Small intestine (tissue), 7 donors: ENCODE results near the gene KCNH8. TPM values are rescaled to one million over a fixed set of nuclear protein-coding genes. Genes with fewer than 3 reads are reported as not detected.

ENCODE experiments used
- DNase-seq, 2 donors: peaks; one replicate each; pipeline versions ENCODE4 v3.0.0 to v3.0.0-alpha.2; 2013
- FAIRE-seq: peaks from 2 replicates; lab custom pipeline; 2012; peaks lifted over from hg19 to GRCh38; lab: Jason Lieb, UNC
- H3K27ac ChIP-seq, 3 donors: one replicate each; pipeline ENCODE4 v1.5.1; 2013; ENCODE audit warnings: low read length in 2 of 3, mild to moderate bottlenecking in 2 of 3, control low read depth in 1 of 3, inconsistent platforms in 1 of 3, low read depth in 1 of 3, moderate library complexity in 1 of 3
- H3K27me3 ChIP-seq, 3 donors: one replicate each; pipeline ENCODE4 v1.6.1; 2013; ENCODE audit warnings: low read length in 3 of 3, inconsistent platforms in 1 of 3; ENCODE audit not compliant: control insufficient read depth in 3 of 3, insufficient read depth in 3 of 3
- H3K36me3 ChIP-seq, 3 donors: one replicate each; pipeline ENCODE4 v1.6.1; 2013; ENCODE audit warnings: low read length in 3 of 3, inconsistent platforms in 1 of 3, low read depth in 1 of 3, mild to moderate bottlenecking in 1 of 3, moderate library complexity in 1 of 3; ENCODE audit not compliant: control insufficient read depth in 3 of 3, insufficient read depth in 2 of 3
- H3K4me1 ChIP-seq, 3 donors: one replicate each; pipeline ENCODE4 v1.6.1; 2013; ENCODE audit warnings: low read length in 2 of 3, inconsistent platforms in 1 of 3, low read depth in 1 of 3, mild to moderate bottlenecking in 1 of 3, moderate library complexity in 1 of 3; ENCODE audit not compliant: control insufficient read depth in 3 of 3, insufficient read depth in 2 of 3
- H3K4me3 ChIP-seq, 3 donors: one replicate each; pipeline ENCODE4 v1.5.1; 2013; ENCODE audit warnings: low read length in 3 of 3, control low read depth in 1 of 3, inconsistent platforms in 1 of 3, low read depth in 1 of 3, mild to moderate bottlenecking in 1 of 3, moderate library complexity in 1 of 3
- H3K9me3 ChIP-seq, 2 donors: one replicate each; pipeline ENCODE4 v1.6.1; 2013; ENCODE audit warnings: low read depth in 1 of 2, low read length in 1 of 2; ENCODE audit not compliant: control insufficient read depth in 2 of 2, insufficient read depth in 1 of 2
- WGBS, 3 donors: extraction: QIAGEN DNeasy Blood & Tissue Kit; methylation state at CpG; one replicate each; pipeline ENCODE4 v1.1.7; 2013; 5-methylcytosine and 5-hydroxymethylcytosine counted together
- polyA plus RNA-seq, 4 donors: library from polyadenylated mRNA; stranded (reverse) in 3 of 4; unstranded in 1 of 4; fragments of 200-250 nt in 3 of 4; fragments of 120-200 nt in 1 of 4; gene quantifications; one replicate each; pipeline versions ENCODE4 v1.2.1 to v1.2.3, GENCODE V29; 2013
- donor health status: healthy with polysubstance abuse.
- donor health status: control.
- donor health status: control.
- donor health status: Bipolar disorder and iron deficiency.
- donor health status: healthy.

The KCNH8 gene
- polyA plus RNA-seq, 4 donors, result 0.46 to 0.66 TPM; not detected in 2

GRCh38 chr3:19338769-19339168 lies 190.5 kb downstream of the KCNH8 start:
- 79 to 93% (median 90%) methylated on average over 1 of the region's 1 CpG for WGBS, 3 donors
- H3K4me3 ChIP-seq, result no peak overlapping the region

DNA sequence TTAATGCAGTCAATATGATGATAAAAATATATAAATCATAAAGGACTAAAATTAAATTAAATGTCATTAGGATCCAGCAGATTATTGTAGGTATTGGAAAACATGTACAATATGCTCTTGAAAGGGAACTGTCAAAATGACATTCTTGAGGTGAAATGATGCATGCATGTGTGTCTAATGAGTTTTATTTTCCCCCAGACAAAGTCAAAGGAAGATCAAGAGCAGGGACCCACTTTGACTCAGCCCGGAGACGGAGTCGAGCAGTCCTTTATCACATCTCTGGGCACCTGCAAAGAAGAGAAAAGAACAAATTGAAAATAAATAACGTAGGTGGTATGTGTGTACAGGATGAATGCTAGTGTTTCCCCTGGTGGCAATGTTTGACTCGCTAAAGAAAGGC lies 194.1 kb downstream of the KCNH8 start:
- no peak for DNase-seq
- Histone ChIP-seq H3K27me3 (peaks cover 0 to 2% (median 0%) of the 10 kb centered on the region in 3 donors), H3K9me3 (peaks cover 0 to 7% of the 10 kb centered on the region in 2 donors), H3K27ac (no peak overlapping the region), H3K4me1 (no peaks in the 10 kb centered on the region), H3K36me3 (no peaks in the 10 kb centered on the region), H3K4me3 (no peak overlapping the region)
- no peak for FAIRE-seq
- whole genome bisulfite sequencing, 3 donors, result 76 to 78% (median 76%) methylated on average over 5 of the region's 5 CpGs

More at GRCh38 chr3:19338769-19339168, 190.5 kb downstream of the KCNH8 start:
- H3K36me3 ChIP-seq, result no peaks in the 10 kb centered on the region
- no peak for DNase-seq
- no peak for FAIRE-seq
- no peak overlapping the region for H3K27ac ChIP-seq
- peaks cover 0 to 2% (median 0%) of the 10 kb centered on the region in 3 donors for H3K27me3 ChIP-seq
- peaks cover 0 to 7% of the 10 kb centered on the region in 2 donors for H3K9me3 ChIP-seq
- H3K4me1 ChIP-seq, result no peaks in the 10 kb centered on the region

DNA sequence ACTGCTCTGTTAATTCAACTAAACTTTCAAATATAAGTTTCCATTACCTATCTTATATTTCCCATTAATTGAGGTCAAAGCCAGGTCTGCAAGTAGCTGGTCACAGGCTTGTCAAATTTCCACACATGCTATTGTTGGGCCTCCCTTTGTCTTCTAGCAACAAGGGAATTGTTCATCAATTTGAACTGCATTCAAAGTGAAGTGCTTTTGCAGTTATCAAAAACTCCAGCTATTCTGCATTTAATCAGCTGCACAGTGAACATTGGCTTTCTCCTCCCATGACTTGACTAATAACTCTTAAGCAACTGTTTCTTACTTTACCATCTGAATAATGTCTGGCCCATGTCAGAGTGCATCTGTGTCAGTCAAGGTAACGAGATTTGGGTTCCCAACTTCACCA lies 198.4 kb downstream of the KCNH8 start:
- Histone ChIP-seq H3K9me3 (no peaks in the 10 kb centered on the region), H3K4me3 (no peak overlapping the region), H3K4me1 (no peaks in the 10 kb centered on the region), H3K27ac (no peak overlapping the region), H3K27me3 (no peaks in the 10 kb centered on the region), H3K36me3 (no peaks in the 10 kb centered on the region)
- 49 to 70% (median 55%) methylated on average over 1 of the region's 1 CpG for WGBS, 3 donors
- no peak for DNase-seq
- no peak for FAIRE-seq

DNA sequence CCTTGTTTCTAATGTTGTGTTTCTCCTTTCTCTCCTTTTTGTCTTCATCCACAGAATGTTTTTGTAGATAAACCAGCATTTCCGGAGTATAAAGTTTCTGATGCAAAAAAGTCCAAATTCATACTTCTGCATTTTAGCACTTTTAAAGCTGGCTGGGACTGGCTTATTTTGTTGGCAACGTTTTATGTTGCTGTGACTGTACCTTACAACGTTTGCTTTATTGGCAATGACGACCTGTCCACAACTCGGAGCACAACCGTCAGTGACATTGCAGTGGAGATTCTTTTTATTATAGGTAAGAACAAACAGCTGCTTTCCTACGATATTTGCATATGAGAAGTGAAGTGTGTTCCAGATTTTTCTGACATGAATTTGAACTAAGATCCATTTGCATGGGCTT lies 199.4 kb downstream of the KCNH8 start:
- DNase-seq, result no peak
- H3K27me3 ChIP-seq, result no peaks in the 10 kb centered on the region
- no peaks in the 10 kb centered on the region for H3K4me1 ChIP-seq
- 38 to 56% (median 50%) methylated on average over 7 of the region's 7 CpGs for WGBS, 3 donors
- no peak for FAIRE-seq
- H3K4me3 ChIP-seq, result no peak overlapping the region
- no peak overlapping the region for H3K27ac ChIP-seq
- no peaks in the 10 kb centered on the region for H3K36me3 ChIP-seq
- no peaks in the 10 kb centered on the region for H3K9me3 ChIP-seq

GRCh38 chr3:19348500-19348899 lies 200.2 kb downstream of the KCNH8 start:
- Histone ChIP-seq H3K27ac (no peak overlapping the region), H3K27me3 (no peaks in the 10 kb centered on the region), H3K9me3 (no peaks in the 10 kb centered on the region), H3K4me3 (no peak overlapping the region), H3K36me3 (no peaks in the 10 kb centered on the region), H3K4me1 (no peaks in the 10 kb centered on the region)
- DNase-seq (no peak), FAIRE-seq (no peak)
- WGBS, 3 donors, result 71 to 78% (median 72%) methylated on average over 2 of the region's 2 CpGs

DNA sequence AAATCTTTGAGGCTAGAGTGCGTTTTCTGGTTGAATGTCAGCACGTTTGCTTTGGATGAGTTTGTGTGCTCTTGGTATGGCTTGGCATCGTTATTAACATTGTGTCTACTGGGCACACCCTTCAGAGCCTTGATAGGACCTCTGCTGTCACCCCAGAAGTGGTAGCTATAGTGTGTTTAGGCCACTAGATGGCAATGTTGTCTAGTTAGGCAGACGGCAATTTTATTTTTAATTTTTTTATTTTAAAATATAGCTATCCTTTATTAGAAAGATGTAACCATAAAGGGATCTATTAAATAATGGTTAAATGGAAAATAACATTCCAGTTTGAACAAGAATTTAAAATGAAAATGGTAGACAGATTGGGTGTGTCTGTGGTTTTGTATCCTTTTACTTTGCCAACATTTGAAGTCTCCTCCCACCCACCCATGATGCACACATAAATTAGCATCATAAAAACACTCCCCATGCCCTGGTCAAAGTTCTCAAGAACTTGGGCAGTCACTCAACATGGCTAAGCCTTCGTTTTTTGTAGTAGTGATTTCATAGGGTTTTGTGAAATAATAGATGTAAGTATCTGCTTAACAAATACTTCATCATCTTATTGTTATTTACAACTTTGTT lies 200.7 kb downstream of the KCNH8 start:
- Histone ChIP-seq H3K4me3 (no peak overlapping the region), H3K9me3 (no peaks in the 10 kb centered on the region), H3K27ac (no peak overlapping the region), H3K4me1 (no peaks in the 10 kb centered on the region), H3K36me3 (no peaks in the 10 kb centered on the region), H3K27me3 (no peaks in the 10 kb centered on the region)
- peak; percentile 23 for FAIRE-seq
- DNase-seq, result peak; percentile 24 to 64
- 9 to 23% (median 11%) methylated on average over 5 of the region's 5 CpGs for WGBS, 3 donors

GRCh38 chr3:19357947-19358346 lies 209.6 kb downstream of the KCNH8 start:
- no peak overlapping the region for H3K27ac ChIP-seq
- DNase-seq (no peak), FAIRE-seq (no peak)
- no peaks in the 10 kb centered on the region for H3K4me1 ChIP-seq
- no peaks in the 10 kb centered on the region for H3K36me3 ChIP-seq
- 83 to 90% (median 87%) methylated on average over 1 of the region's 1 CpG for WGBS, 3 donors
- H3K9me3 ChIP-seq, result no peaks in the 10 kb centered on the region
- H3K4me3 ChIP-seq, result no peak overlapping the region
- H3K27me3 ChIP-seq, result no peaks in the 10 kb centered on the region

DNA sequence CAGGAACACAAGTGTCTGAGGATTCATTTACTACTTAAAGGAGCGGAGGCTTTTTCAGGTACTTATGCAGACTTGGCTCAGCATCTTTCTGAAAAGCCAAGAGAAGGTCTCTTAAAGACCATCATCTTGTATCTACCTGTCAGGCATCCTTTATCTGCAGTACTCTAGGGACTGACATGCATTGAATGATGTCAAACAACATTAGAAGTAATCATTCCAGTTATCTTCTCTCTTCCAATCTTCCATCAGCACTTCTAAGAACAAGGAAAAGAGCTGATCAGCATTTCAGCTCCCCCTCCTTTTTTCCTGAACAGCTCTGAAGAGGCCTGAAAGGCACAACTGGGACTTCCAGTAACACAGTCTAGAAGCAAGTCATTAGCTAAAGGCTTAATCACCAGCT lies 214.8 kb downstream of the KCNH8 start:
- H3K27me3 ChIP-seq, result no peaks in the 10 kb centered on the region
- no peak for DNase-seq
- H3K4me3 ChIP-seq, result no peak overlapping the region
- H3K9me3 ChIP-seq, result no peaks in the 10 kb centered on the region
- no peak for FAIRE-seq
- H3K36me3 ChIP-seq, result no peaks in the 10 kb centered on the region
- WGBS, 3 donors, result 92 to 100% (median 100%) methylated on average over 1 of the region's 1 CpG
- H3K27ac ChIP-seq, result no peak overlapping the region
- peaks cover 0 to 3% (median 0%) of the 10 kb centered on the region in 3 donors for H3K4me1 ChIP-seq

GRCh38 chr3:19364148-19364547 lies 215.8 kb downstream of the KCNH8 start:
- FAIRE-seq (no peak), DNase-seq (peak; percentile 68 to 81)
- Histone ChIP-seq H3K9me3 (no peaks in the 10 kb centered on the region), H3K4me1 (peaks cover 0 to 3% (median 0%) of the 10 kb centered on the region in 3 donors), H3K4me3 (no peak overlapping the region), H3K36me3 (no peaks in the 10 kb centered on the region), H3K27me3 (no peaks in the 10 kb centered on the region), H3K27ac (no peak overlapping the region)
- 13 to 56% (median 31%) methylated on average over 8 of the region's 8 CpGs for WGBS, 3 donors
